Measurements from ENCODE around the gene POU2F2. TPM values are rescaled to one million over a fixed set of nuclear protein-coding genes. Genes with fewer than 3 reads are reported as not detected.

The POU2F2 gene
- total RNA-seq, 1 donor from 2014 or later, result 6.1 TPM

GRCh38 chr19:42150911-42151361, 18.7 kb upstream of the POU2F2 start:
- Histone ChIP-seq H3K27ac (no peak overlapping the region), H3K36me3 (no peaks in the 10 kb centered on the region), H3K4me1 (no peaks in the 10 kb centered on the region), H3K27me3 (ENCODE audit: low read depth) (peaks cover 31% of the 10 kb centered on the region), H3K4me3 (no peak overlapping the region), H3K9me3 (no peaks in the 10 kb centered on the region)
- DNase-seq, result no peak
- no peak for TF ChIP-seq CTCF (IDR thresholded peaks at IDR 0.05)
- no peak for ATAC-seq
- intact Hi-C loops (cut with DNase I), result no loop called here

- H3K9me3 ChIP-seq, result no peaks in the 10 kb centered on the region
- ATAC-seq, result no peak
- H3K36me3 ChIP-seq, result no peaks in the 10 kb centered on the region
- DNase-seq, result no peak
- H3K27me3 ChIP-seq (ENCODE audit: low read depth), result peaks cover 27% of the 10 kb centered on the region
- no peaks in the 10 kb centered on the region for H3K4me1 ChIP-seq
- no peak overlapping the region for H3K4me3 ChIP-seq
- intact Hi-C loops (cut with DNase I), result no loop called here
- no peak for TF ChIP-seq CTCF (IDR thresholded peaks at IDR 0.05)
- H3K27ac ChIP-seq, result no peak overlapping the region
Measured at GRCh38 chr19:42150364-42150763, 18.1 kb upstream of the POU2F2 start.

- Histone ChIP-seq H3K4me3 (no peak overlapping the region), H3K27ac (no peak overlapping the region), H3K9me3 (no peaks in the 10 kb centered on the region), H3K27me3 (ENCODE audit: low read depth) (peaks cover 26% of the 10 kb centered on the region), H3K36me3 (no peaks in the 10 kb centered on the region), H3K4me1 (no peaks in the 10 kb centered on the region)
- no peak for TF ChIP-seq CTCF (IDR thresholded peaks at IDR 0.05)
- intact Hi-C loops (cut with DNase I), result no loop called here
- ATAC-seq, result no peak
- no peak for DNase-seq
Measured at GRCh38 chr19:42149447-42150202, 17.4 kb upstream of the POU2F2 start.

GRCh38 chr19:42148266-42148665, 16.0 kb upstream of the POU2F2 start:
- DNase-seq, result no peak
- Histone ChIP-seq H3K36me3 (no peaks in the 10 kb centered on the region), H3K27me3 (ENCODE audit: low read depth) (peaks cover 26% of the 10 kb centered on the region), H3K9me3 (no peaks in the 10 kb centered on the region), H3K4me3 (no peak overlapping the region), H3K4me1 (no peaks in the 10 kb centered on the region), H3K27ac (no peak overlapping the region)
- ATAC-seq, result no peak
- intact Hi-C loops (cut with DNase I), result no loop called here
- TF ChIP-seq CTCF (IDR thresholded peaks at IDR 0.05), result no peak

GRCh38 chr19:42143341-42144234, 11.3 kb upstream of the POU2F2 start:
- H3K36me3 ChIP-seq, result no peaks in the 10 kb centered on the region
- H3K4me3 ChIP-seq, result no peak overlapping the region
- intact Hi-C loops (cut with DNase I), result no loop called here
- no peak for TF ChIP-seq CTCF (IDR thresholded peaks at IDR 0.05)
- no peak for DNase-seq
- no peaks in the 10 kb centered on the region for H3K4me1 ChIP-seq
- no peaks in the 10 kb centered on the region for H3K27me3 ChIP-seq (ENCODE audit: low read depth)
- H3K27ac ChIP-seq, result no peak overlapping the region
- ATAC-seq, result no peak
- H3K9me3 ChIP-seq, result no peaks in the 10 kb centered on the region
